Ovary (tissue), 9 donors: Measurements from ENCODE around the gene CDHR2. TPM values are rescaled to one million over a fixed set of nuclear protein-coding genes. Genes with fewer than 3 reads are reported as not detected.

Experiments
- DNase-seq, 5 donors: peaks; one replicate each; pipeline ENCODE4 v3.0.0-alpha.2; 2019 to 2020
- H3K27ac ChIP-seq, 2 donors: fragments of 200-600 bp; one replicate each; pipeline versions ENCODE4 v1.5.1 to v1.8.0; 2019 to 2022
- H3K27me3 ChIP-seq: fragments of 200-600 bp; one replicate; pipeline ENCODE4 v1.8.0; 2022
- H3K36me3 ChIP-seq: fragments of 200-600 bp; sonication (generic); one replicate; pipeline ENCODE4 v1.5.1; 2019
- H3K4me1 ChIP-seq: one replicate; pipeline ENCODE4 v1.8.1; 2013; ENCODE audit warnings: mild to moderate bottlenecking, moderate library complexity; ENCODE audit not compliant: insufficient read depth
- H3K4me3 ChIP-seq: fragments of 200-600 bp; sonication (generic); one replicate; pipeline ENCODE4 v1.5.1; 2017
- H3K9me3 ChIP-seq, 2 donors: fragments of 200-600 bp in 1 of 2; sonication (generic) in 1 of 2; one replicate each; pipeline versions ENCODE4 v1.5.1 to v1.8.1; 2013 to 2019; ENCODE audit warnings: mild to moderate bottlenecking in 1 of 2, moderate library complexity in 1 of 2
- CTCF ChIP-seq, 3 donors: fragments of 450-650 bp in 2 of 3; fragments of 200-600 bp in 1 of 3; IDR thresholded peaks; one replicate each; pipeline versions ENCODE4 v1.5.1 to v1.8.0; 2016 to 2022; ENCODE audit warnings: antibody characterized with exemption in 3 of 3, mild to moderate bottlenecking in 1 of 3
- EP300 ChIP-seq: sonication (generic); formaldehyde crosslinking; IDR thresholded peaks from one replicate; pipeline ENCODE4 v1.6.1; 2017; ENCODE audit warnings: antibody characterized with exemption
- POLR2A ChIP-seq: fragments of 450-650 bp; IDR thresholded peaks from one replicate; pipeline ENCODE4 v1.6.1; 2017; ENCODE audit warnings: antibody characterized with exemption, mild to moderate bottlenecking, moderate library complexity
- whole genome bisulfite sequencing, 3 donors: extraction: QIAGEN DNeasy Blood & Tissue Kit in 1 of 3; methylation state at CpG; one replicate each; pipeline versions ENCODE4 v1.1.5 to v1.1.7; 2013 to 2017; 5-methylcytosine and 5-hydroxymethylcytosine counted together
- intact Hi-C, 4 donors: fragments of 100-400 bp; cut with DNase I; formaldehyde crosslinking; loops; one replicate each; pipeline versions ENCODE4 v1.11.0 to v1.15.1; 2022 to 2023
- polyA plus RNA-seq, 2 donors: library from polyadenylated mRNA; stranded (reverse); fragments of 200-250 nt in 1 of 2; fragments of 350-450 nt in 1 of 2; fragmentation: Illumina TruSeq in 1 of 2; extraction: RNeasy Lipid Tissue Mini Kit (QIAGEN cat#74804) in 1 of 2; gene quantifications; one replicate each; pipeline ENCODE4 v1.2.3, GENCODE V29; 2013 to 2014
- total RNA-seq, 7 donors: library from RNA; depleted of rRNA in 2 of 7; stranded (reverse); fragments of >200 nt in 2 of 7; fragmentation: NEBNext Ultra II Directional in 3 of 7; extraction: Animal tissue kit (Norgen Biotek cat#: 25700) in 3 of 7; gene quantifications; one replicate each; pipeline versions ENCODE4 v1.1.0 to v1.2.4, GENCODE V29; 2016 to 2023
- donor health status: DM: no; HTN: no; CAD: no; lungs with moderate emphysema.
- donor health status: DM: no; HTN: no; CAD: no.
- donor health status: Bipolar disorder and iron deficiency.
- donor health status: DM: yes; HTN: yes; CAD: no.
- donor health status: DM: no; HTN: no; CAD: no.
- donor health status: DM: yes; HTN: yes; CAD: no.

CDHR2 gene
- total and polyA plus RNA-seq, 9 donors = 0.10 to 2.0 (median 0.20) TPM; not detected in 6

- no peaks in the 10 kb centered on the region for H3K27me3 ChIP-seq
- H3K36me3 ChIP-seq = no peaks in the 10 kb centered on the region
- WGBS, 3 donors = 64 to 66% (median 65%) methylated on average over 4 of the region's 4 CpGs
- H3K4me3 ChIP-seq = no peak overlapping the region
- H3K9me3 ChIP-seq = no peaks in the 10 kb centered on the region
- peak overlapping the region; percentile 2 to 93 for H3K27ac ChIP-seq
- H3K4me1 ChIP-seq = peaks cover 16% of the 10 kb centered on the region
- intact Hi-C loops = no loop called here
- DNase-seq = peak in 2 of 5 donors; percentile 28 to 29
- TF ChIP-seq CTCF (IDR thresholded peaks at IDR 0.05) (no peak), POLR2A (no peak), EP300 (no peak)
Measured at GRCh38 chr5:176534640-176535039, 14.5 kb upstream of the CDHR2 start.

DNA sequence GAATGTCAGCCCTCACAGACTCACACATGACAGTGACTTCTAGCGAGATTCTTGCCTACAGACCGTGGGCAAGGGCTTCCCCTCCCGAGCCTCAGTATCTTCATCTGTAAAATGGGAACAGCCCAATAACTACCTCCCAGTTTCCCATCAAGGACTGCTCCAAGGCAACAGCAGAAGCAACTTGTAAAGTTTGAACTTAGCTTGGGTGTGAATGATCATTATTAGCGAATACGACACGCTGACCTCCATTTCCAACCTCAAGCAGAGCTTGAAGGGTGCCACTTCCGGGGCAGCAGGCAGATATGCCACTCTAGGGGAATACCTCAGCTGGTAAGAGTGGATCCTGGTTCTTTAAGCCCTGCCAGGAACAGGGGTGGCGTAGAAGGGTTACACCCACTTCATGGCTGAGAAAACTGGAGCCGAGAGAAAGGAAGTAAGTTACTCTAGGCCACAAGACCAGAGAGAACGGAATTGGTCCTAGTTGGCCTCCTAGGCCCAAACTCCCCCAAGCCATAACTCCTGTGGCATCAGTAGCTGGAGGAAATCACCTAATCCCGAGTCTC, 14.0 kb upstream of the CDHR2 start:
- peak overlapping the region; percentile 2 to 93 for H3K27ac ChIP-seq
- DNase-seq = peak in 1 of 5 donors; percentile 21
- no peaks in the 10 kb centered on the region for H3K27me3 ChIP-seq
- intact Hi-C loops = no loop called here
- no peaks in the 10 kb centered on the region for H3K36me3 ChIP-seq
- H3K9me3 ChIP-seq = no peaks in the 10 kb centered on the region
- no peak for TF ChIP-seq POLR2A
- TF ChIP-seq EP300 = no peak
- no peak for TF ChIP-seq CTCF (IDR thresholded peaks at IDR 0.05)
- H3K4me3 ChIP-seq = peak overlapping the region; percentile 95
- H3K4me1 ChIP-seq = peaks cover 16% of the 10 kb centered on the region
- 34 to 54% (median 44%) methylated on average over 11 of the region's 11 CpGs for WGBS, 3 donors

DNA sequence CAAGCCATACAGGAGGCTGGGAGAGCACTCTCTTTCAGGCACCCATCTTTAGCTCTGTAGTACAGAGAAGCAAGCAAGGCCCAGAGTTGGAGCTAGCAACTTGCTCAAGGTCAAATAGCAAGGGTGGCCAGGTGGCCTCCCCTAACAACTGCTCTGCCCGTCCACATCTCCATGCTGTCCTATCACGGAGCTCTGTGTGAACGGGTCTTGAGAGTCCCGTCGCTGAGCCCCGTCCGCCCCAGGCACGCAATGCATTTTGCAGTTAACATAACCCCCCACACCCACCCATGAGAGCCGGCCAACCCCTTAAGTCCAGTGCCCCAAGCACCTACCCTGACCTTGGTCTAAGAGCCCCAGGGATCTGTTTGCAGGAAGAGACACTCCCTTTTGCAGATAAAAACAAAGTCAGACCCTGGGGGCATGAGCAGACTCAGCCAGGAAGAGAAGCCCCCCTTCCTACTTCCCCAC, 13.4 kb upstream of the CDHR2 start:
- peaks cover 16% of the 10 kb centered on the region for H3K4me1 ChIP-seq
- no peaks in the 10 kb centered on the region for H3K9me3 ChIP-seq
- no peaks in the 10 kb centered on the region for H3K36me3 ChIP-seq
- WGBS, 3 donors = 1 to 4% (median 2%) methylated on average over 9 of the region's 9 CpGs
- TF ChIP-seq POLR2A = no peak
- TF ChIP-seq CTCF (IDR thresholded peaks at IDR 0.05) = no peak
- no peak for TF ChIP-seq EP300
- no peaks in the 10 kb centered on the region for H3K27me3 ChIP-seq
- intact Hi-C loops = no loop called here
- DNase-seq = peak in 3 of 5 donors; percentile 46 to 52 (median 48)
- H3K27ac ChIP-seq = peak overlapping the region in 1 of 2 donors; percentile 93
- peak overlapping the region; percentile 95 for H3K4me3 ChIP-seq

DNA sequence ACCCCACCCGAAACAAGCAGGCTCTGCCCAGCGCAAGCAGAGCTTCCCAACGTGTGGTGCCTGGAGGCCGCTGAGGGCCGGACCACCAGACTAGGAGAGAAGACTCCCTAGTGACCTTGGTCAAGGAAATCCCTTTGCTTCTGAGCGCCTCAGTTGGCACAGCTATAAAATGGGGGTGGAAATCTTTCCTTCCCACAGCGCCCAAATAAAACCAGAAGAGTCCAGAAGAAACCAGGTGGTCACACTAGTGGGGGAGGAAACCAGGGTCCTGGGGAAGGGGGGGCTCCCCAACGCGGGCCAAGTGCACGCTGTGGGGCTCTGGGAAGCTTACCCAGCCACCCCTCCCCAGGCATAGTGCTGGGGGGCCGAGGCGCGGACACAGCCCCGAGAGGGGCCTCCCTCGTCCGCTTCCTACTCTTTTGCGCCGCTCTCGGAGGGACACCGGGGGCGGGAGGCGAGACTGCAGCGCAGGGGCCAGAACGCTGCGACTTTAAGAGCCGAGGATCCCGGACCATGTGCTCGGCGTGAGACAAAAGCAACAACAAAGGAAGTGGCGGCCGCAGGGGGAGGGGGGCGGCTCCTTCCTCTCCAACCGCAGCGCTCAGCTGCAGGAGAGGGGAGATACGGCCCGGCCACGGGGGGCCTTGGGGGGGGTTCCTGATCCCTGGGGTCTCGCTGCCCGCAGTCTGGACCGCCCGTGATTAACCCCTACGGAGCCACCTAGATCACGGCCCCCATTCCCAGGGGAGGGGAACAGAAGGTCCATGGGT, 12.8 kb upstream of the CDHR2 start:
- DNase-seq = peak; percentile 78 to 88 (median 82)
- intact Hi-C loops = no loop called here
- H3K36me3 ChIP-seq = no peaks in the 10 kb centered on the region
- H3K9me3 ChIP-seq = no peaks in the 10 kb centered on the region
- peak overlapping the region; percentile 95 for H3K4me3 ChIP-seq
- H3K27ac ChIP-seq = peak overlapping the region; percentile 90 to 93
- no peaks in the 10 kb centered on the region for H3K27me3 ChIP-seq
- 0 to 1% (median 1%) methylated on average over 30 to 43 of the region's 43 CpGs for WGBS, 3 donors
- peaks cover 16% of the 10 kb centered on the region for H3K4me1 ChIP-seq
- TF ChIP-seq CTCF (IDR thresholded peaks at IDR 0.05) = no peak
- TF ChIP-seq EP300 = no peak
- no peak for TF ChIP-seq POLR2A
